ENCODE results near the gene MTARC1. TPM values are rescaled to one million over a fixed set of nuclear protein-coding genes. Genes with fewer than 3 reads are reported as not detected.

MTARC1 gene
- total RNA-seq, 2 donors from 2014 or later = 53.1 to 75.4 TPM

DNA sequence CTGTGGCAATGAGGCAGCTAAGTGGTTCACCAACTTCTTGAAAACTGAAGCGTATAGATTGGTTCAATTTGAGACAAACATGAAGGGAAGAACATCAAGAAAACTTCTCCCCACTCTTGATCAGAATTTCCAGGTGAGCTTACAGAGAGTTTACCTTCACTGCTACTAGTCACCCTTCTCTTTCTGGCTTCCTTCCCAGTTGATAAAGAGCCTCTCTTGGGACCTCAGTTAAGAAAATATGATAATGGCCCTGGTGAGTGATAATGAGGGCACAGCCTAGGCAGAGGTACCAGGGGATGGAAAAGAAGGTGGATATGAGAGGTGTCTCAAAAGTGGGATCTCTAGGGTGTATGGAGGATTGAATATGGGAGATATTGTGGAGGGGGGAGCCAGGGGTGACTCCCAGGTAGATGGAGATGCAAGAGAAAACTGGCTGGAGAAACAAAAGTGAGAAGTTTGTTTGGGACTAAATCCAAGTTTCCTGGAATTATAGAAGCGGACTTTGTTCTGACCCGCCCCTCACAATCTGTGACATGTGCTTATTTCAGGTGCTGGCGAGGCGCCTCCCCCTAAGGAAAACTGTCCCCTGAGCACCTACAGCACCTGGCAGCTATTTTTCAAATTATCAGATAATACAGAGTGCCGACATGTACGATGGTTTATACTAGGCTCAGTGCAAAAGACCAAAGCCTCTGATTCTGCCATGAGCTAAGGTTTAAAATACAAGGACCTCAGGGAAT is 24.9 kb upstream of the MTARC1 start:
- Histone ChIP-seq H3K9ac (ENCODE audit: extremely low read depth, low read length, poor library complexity, severe bottlenecking) (no peak overlapping the region), H3K27me3 (ENCODE audit: control insufficient read depth, insufficient read depth, low read length, poor library complexity, severe bottlenecking) (no peaks in the 10 kb centered on the region), H3K27ac (ENCODE audit: low read depth, low read length) (no peak overlapping the region), H3K36me3 (ENCODE audit: control insufficient read depth, insufficient read depth, low read length) (no peaks in the 10 kb centered on the region), H3K9me3 (ENCODE audit: control insufficient read depth, low read length) (no peaks in the 10 kb centered on the region), H3K4me3 (ENCODE audit: low read length) (no peak overlapping the region), H3K4me1 (ENCODE audit: control insufficient read depth, insufficient read depth, low read length) (no peaks in the 10 kb centered on the region)
- H3K36me3 Mint-ChIP-seq (ENCODE audit: low read depth) = peaks cover 21% of the 10 kb centered on the region
- no peak overlapping the region for H3K27ac Mint-ChIP-seq
- TF ChIP-seq, protein P1, sequence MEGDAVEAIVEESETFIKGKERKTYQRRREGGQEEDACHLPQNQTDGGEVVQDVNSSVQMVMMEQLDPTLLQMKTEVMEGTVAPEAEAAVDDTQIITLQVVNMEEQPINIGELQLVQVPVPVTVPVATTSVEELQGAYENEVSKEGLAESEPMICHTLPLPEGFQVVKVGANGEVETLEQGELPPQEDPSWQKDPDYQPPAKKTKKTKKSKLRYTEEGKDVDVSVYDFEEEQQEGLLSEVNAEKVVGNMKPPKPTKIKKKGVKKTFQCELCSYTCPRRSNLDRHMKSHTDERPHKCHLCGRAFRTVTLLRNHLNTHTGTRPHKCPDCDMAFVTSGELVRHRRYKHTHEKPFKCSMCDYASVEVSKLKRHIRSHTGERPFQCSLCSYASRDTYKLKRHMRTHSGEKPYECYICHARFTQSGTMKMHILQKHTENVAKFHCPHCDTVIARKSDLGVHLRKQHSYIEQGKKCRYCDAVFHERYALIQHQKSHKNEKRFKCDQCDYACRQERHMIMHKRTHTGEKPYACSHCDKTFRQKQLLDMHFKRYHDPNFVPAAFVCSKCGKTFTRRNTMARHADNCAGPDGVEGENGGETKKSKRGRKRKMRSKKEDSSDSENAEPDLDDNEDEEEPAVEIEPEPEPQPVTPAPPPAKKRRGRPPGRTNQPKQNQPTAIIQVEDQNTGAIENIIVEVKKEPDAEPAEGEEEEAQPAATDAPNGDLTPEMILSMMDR (conservative IDR thresholded peaks at IDR 0.05) = no peak
- H3K9me3 Mint-ChIP-seq = no peaks in the 10 kb centered on the region
- H3K27me3 Mint-ChIP-seq (ENCODE audit: insufficient read depth) = no peaks in the 10 kb centered on the region
- 87 to 94% methylated on average over 6 to 7 of the region's 7 CpGs for WGBS, 2 experiments (ENCODE audit: insufficient coverage in 1 of 2, insufficient read length in 1 of 2)
- no peak overlapping the region for H3K4me3 Mint-ChIP-seq
- H3K4me1 Mint-ChIP-seq = no peaks in the 10 kb centered on the region
- DNase-seq = no peak

DNA sequence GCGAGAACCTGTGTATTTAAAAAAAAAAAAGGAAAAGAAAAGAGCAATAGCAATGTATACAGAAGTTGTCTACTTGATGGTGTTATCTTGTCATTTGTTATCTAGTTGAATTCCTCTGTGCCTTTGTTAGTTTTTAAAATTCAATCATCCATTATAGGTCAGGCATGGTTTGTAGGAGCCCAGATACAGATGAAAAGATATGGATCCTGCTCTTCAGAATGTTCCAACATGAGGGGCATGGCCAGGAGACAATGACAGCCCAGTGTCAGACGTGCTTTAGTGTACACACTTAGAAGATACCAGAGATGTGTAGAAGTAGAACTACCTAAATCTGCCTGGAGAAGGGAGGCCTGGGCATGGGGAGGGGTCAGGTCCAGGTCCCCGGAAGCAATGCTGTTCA is 22.0 kb upstream of the MTARC1 start:
- H3K27me3 ChIP-seq (ENCODE audit: control insufficient read depth, insufficient read depth, low read length, poor library complexity, severe bottlenecking) = no peaks in the 10 kb centered on the region
- H3K9me3 ChIP-seq (ENCODE audit: control insufficient read depth, low read length) = no peaks in the 10 kb centered on the region
- no peak overlapping the region for H3K9ac ChIP-seq (ENCODE audit: extremely low read depth, low read length, poor library complexity, severe bottlenecking)
- TF ChIP-seq, protein P1 (conservative IDR thresholded peaks at IDR 0.05) = no peak
- Mint-ChIP-seq H3K27me3 (ENCODE audit: insufficient read depth) (no peaks in the 10 kb centered on the region), H3K4me1 (no peaks in the 10 kb centered on the region), H3K9me3 (no peaks in the 10 kb centered on the region), H3K4me3 (no peak overlapping the region), H3K36me3 (ENCODE audit: low read depth) (peaks cover 20% of the 10 kb centered on the region), H3K27ac (no peak overlapping the region)
- 86 to 89% methylated on average over 2 to 3 of the region's 3 CpGs for WGBS, 2 experiments (ENCODE audit: insufficient coverage in 1 of 2, insufficient read length in 1 of 2)
- H3K36me3 ChIP-seq (ENCODE audit: control insufficient read depth, insufficient read depth, low read length) = no peaks in the 10 kb centered on the region
- DNase-seq = no peak
- H3K4me3 ChIP-seq (ENCODE audit: low read length) = no peak overlapping the region
- H3K4me1 ChIP-seq (ENCODE audit: control insufficient read depth, insufficient read depth, low read length) = no peaks in the 10 kb centered on the region
- no peak overlapping the region for H3K27ac ChIP-seq (ENCODE audit: low read depth, low read length)

DNA sequence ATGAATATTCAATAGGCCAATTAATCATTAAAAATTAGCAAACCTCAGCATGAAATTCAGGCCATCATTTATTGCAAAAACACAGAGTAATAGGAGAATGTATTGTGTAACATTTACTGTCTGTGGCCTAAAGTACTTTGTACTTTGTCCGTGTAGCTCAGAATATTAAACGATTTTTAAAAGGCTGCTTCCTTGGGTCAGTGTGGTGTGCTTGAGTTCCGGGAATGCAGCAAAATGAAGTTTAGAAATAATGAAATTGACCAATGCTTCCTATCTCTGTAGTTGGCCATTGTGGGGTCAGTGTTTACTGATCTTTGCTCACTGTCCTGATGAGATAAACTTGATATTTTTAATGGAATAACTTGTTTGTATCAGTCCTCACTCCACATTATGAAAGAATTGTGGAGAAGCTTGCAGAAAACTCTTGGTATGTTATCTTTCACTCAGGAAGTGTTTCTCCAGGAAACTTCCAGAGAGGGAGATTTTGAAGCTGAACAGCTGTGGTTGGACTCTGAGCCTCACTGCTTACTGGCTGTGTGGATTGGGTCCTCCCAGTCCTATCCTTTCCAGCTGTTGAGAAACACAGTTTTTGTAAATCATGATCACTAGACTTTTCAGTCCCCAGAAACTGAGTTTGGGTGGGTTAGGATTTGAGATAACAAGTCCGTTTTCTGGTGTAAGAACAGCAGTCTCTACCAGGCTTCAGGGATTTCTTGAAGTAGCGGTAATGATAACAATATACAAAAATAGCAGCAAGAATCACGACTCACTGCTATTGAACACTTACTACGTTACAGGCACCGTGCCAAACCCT is 19.2 kb upstream of the MTARC1 start:
- no peak overlapping the region for H3K4me3 ChIP-seq (ENCODE audit: low read length)
- 90 to 97% methylated on average over 6 to 8 of the region's 8 CpGs for WGBS, 2 experiments (ENCODE audit: insufficient coverage in 1 of 2, insufficient read length in 1 of 2)

More for the DNA sequence above, 19.2 kb upstream of the MTARC1 start:
- Mint-ChIP-seq H3K4me1 (no peaks in the 10 kb centered on the region), H3K4me3 (no peak overlapping the region), H3K27me3 (ENCODE audit: insufficient read depth) (no peaks in the 10 kb centered on the region), H3K27ac (no peak overlapping the region), H3K9me3 (no peaks in the 10 kb centered on the region), H3K36me3 (ENCODE audit: low read depth) (peaks cover 24% of the 10 kb centered on the region)
- H3K9me3 ChIP-seq (ENCODE audit: control insufficient read depth, low read length) = no peaks in the 10 kb centered on the region
- H3K36me3 ChIP-seq (ENCODE audit: control insufficient read depth, insufficient read depth, low read length) = no peaks in the 10 kb centered on the region
- H3K27ac ChIP-seq (ENCODE audit: low read depth, low read length) = no peak overlapping the region
- H3K4me1 ChIP-seq (ENCODE audit: control insufficient read depth, insufficient read depth, low read length) = no peaks in the 10 kb centered on the region
- DNase-seq = no peak
- TF ChIP-seq, protein P1 (conservative IDR thresholded peaks at IDR 0.05) = no peak
- H3K27me3 ChIP-seq (ENCODE audit: control insufficient read depth, insufficient read depth, low read length, poor library complexity, severe bottlenecking) = no peaks in the 10 kb centered on the region
- H3K9ac ChIP-seq (ENCODE audit: extremely low read depth, low read length, poor library complexity, severe bottlenecking) = no peak overlapping the region
